ENCODE results near the gene CD101.

CD101 gene

GRCh38 chr1:117020526-117021156 is 19.1 kb downstream of the CD101 start:
- no peak for DNase-seq

- DNase-seq: no peak
Observed at GRCh38 chr1:117022114-117022513, 20.6 kb downstream of the CD101 start.

- no peak for DNase-seq
Observed at GRCh38 chr1:117025568-117025967, 24.0 kb downstream of the CD101 start.

- no peak for DNase-seq
Observed at GRCh38 chr1:117026361-117026760, 24.8 kb downstream of the CD101 start.

- DNase-seq: no peak
Observed at GRCh38 chr1:117029685-117030084, 28.1 kb downstream of the CD101 start.

- no peak for DNase-seq
Observed at GRCh38 chr1:117030271-117030877, 28.8 kb downstream of the CD101 start.

- no peak for DNase-seq
Observed at GRCh38 chr1:117032266-117032665, 30.7 kb downstream of the CD101 start.

GRCh38 chr1:117032681-117033539 is 31.4 kb downstream of the CD101 start:
- no peak for DNase-seq

GRCh38 chr1:117033772-117034171 is 32.2 kb downstream of the CD101 start:
- DNase-seq: no peak

- no peak for DNase-seq
Observed at GRCh38 chr1:117034791-117035290, 33.3 kb downstream of the CD101 start.

GRCh38 chr1:117036018-117036461 is 34.5 kb downstream of the CD101 start:
- no peak for DNase-seq

GRCh38 chr1:117037802-117038201 is 36.2 kb downstream of the CD101 start:
- no peak for DNase-seq

GRCh38 chr1:117038236-117038635 is 36.7 kb downstream of the CD101 start:
- DNase-seq: no peak

- no peak for DNase-seq
Observed at GRCh38 chr1:117044217-117044616, 42.7 kb downstream of the CD101 start.

- DNase-seq: peak; percentile 20
Observed at GRCh38 chr1:117045644-117046043, 44.1 kb downstream of the CD101 start.

GRCh38 chr1:117046781-117047180 is 45.2 kb downstream of the CD101 start:
- no peak for DNase-seq

GRCh38 chr1:117047271-117047670 is 45.7 kb downstream of the CD101 start:
- no peak for DNase-seq

- DNase-seq: no peak
Observed at GRCh38 chr1:117049857-117050256, 48.3 kb downstream of the CD101 start.

- DNase-seq: no peak
Observed at GRCh38 chr1:117051224-117052064, 49.9 kb downstream of the CD101 start.

GRCh38 chr1:117054068-117054467 is 52.5 kb downstream of the CD101 start:
- DNase-seq: no peak

- DNase-seq: no peak
Observed at GRCh38 chr1:117058810-117059209, 57.2 kb downstream of the CD101 start.

GRCh38 chr1:117059334-117059677 is 57.7 kb downstream of the CD101 start:
- DNase-seq: no peak

Measured in NCI-H524 treated with DMSO at 0.1 percent for 48 hours (cell line).